H1 (cell line): ENCODE results near the gene CYBB. TPM values are rescaled to one million over a fixed set of nuclear protein-coding genes. Genes with fewer than 3 reads are reported as not detected.

ENCODE experiments used
- CTCF ChIA-PET: fragments of 300-600 bp; sonication (Branson Sonifier 250); formaldehyde crosslinking; loops from one replicate; lab custom pipeline; 2021; ENCODE audit not compliant: partially characterized antibody; lab: Charles Lee
- POLR2A ChIA-PET: fragments of 300-600 bp; sonication (Branson Sonifier 250); formaldehyde crosslinking; loops from one replicate; lab custom pipeline; 2021; ENCODE audit warnings: inconsistent platforms; ENCODE audit not compliant: partially characterized antibody; lab: Charles Lee
- DNase-seq, 2 experiments: peaks; one replicate each; pipeline versions ENCODE4 v3.0.0 to v3.0.0-alpha.2; 2010 to 2022; ENCODE audit warnings: low spot score in 2 of 2, low read depth in 1 of 2, mixed read lengths in 1 of 2
- FAIRE-seq: peaks from 2 replicates; lab custom pipeline; 2011; peaks lifted over from hg19 to GRCh38; lab: Jason Lieb, UNC
- H2AFZ ChIP-seq: 2 replicates; pipeline ENCODE4 v1.8.1; 2012; ENCODE audit warnings: low read length, inconsistent platforms
- H2AK5ac ChIP-seq: 2 replicates; pipeline ENCODE4 v1.6.1; 2013; ENCODE audit warnings: low read depth, low read length
- H2BK120ac ChIP-seq: replicated peaks from 2 replicates; pipeline ENCODE3; 2013; ENCODE audit warnings: low read depth, low read length, inconsistent platforms
- H2BK12ac ChIP-seq: 2 replicates; pipeline ENCODE4 v1.6.1; 2013; ENCODE audit warnings: low read depth, low read length
- H2BK15ac ChIP-seq: 2 replicates; pipeline ENCODE4 v1.6.1; 2013; ENCODE audit warnings: low read length
- H2BK20ac ChIP-seq: 2 replicates; pipeline ENCODE4 v1.6.1; 2013; ENCODE audit warnings: low read length
- H2BK5ac ChIP-seq: 2 replicates; pipeline ENCODE4 v1.6.1; 2013; ENCODE audit warnings: low read depth, low read length
- H3K14ac ChIP-seq: 2 replicates; pipeline ENCODE4 v1.6.1; 2013; ENCODE audit warnings: inconsistent platforms; ENCODE audit not compliant: insufficient read length
- H3K18ac ChIP-seq: 2 replicates; pipeline ENCODE4 v1.6.1; 2013; ENCODE audit warnings: low read length; ENCODE audit errors: extremely low read depth
- H3K23ac ChIP-seq: 2 replicates; pipeline ENCODE4 v1.6.1; 2013; ENCODE audit warnings: inconsistent platforms; ENCODE audit not compliant: insufficient read length
- H3K23me2 ChIP-seq: 2 replicates; pipeline ENCODE4 v1.6.1; 2013; ENCODE audit warnings: low read depth, low read length
- H3K27ac ChIP-seq: 2 replicates; pipeline ENCODE4 v1.6.1; 2011; ENCODE audit warnings: low read depth, low read length, inconsistent platforms
- H3K27me3 ChIP-seq, 4 experiments: replicated peaks in 1 of 4; 1 replicate in 1 of 4; 2 replicates in 3 of 4; pipeline versions ENCODE4 v1.6.1 to v1.8.1; 2011 to 2013; ENCODE audit warnings: low read length in 3 of 4, mild to moderate bottlenecking in 3 of 4, inconsistent platforms in 2 of 4, mixed read lengths in 2 of 4, moderate library complexity in 1 of 4; ENCODE audit not compliant: control insufficient read depth in 3 of 4, insufficient read depth in 3 of 4; ENCODE audit errors: extremely low read depth in 1 of 4
- H3K36me3 ChIP-seq, 4 experiments: 2 replicates each; pipeline versions ENCODE4 v1.6.1 to v1.8.1; 2011 to 2013; ENCODE audit warnings: mild to moderate bottlenecking in 4 of 4, low read length in 3 of 4, moderate library complexity in 2 of 4, control low read depth in 1 of 4, inconsistent platforms in 1 of 4; ENCODE audit not compliant: insufficient read depth in 4 of 4, control insufficient read depth in 2 of 4
- H3K4ac ChIP-seq: replicated peaks from 2 replicates; pipeline ENCODE3; 2013; ENCODE audit warnings: low read length, low read depth, mixed read lengths, inconsistent platforms; ENCODE audit not compliant: insufficient read length
- H3K4me1 ChIP-seq, 4 experiments: replicated peaks in 1 of 4; 1 replicate in 1 of 4; 2 replicates in 3 of 4; pipeline versions ENCODE4 v1.6.1 to v1.8.1; 2011 to 2013; ENCODE audit warnings: low read length in 3 of 4, inconsistent platforms in 2 of 4, mixed read lengths in 1 of 4; ENCODE audit not compliant: insufficient read depth in 4 of 4, control insufficient read depth in 3 of 4
- H3K4me2 ChIP-seq, 2 experiments: 2 replicates each; pipeline versions ENCODE4 v1.6.1 to v1.8.1; 2011 to 2013; ENCODE audit warnings: low read depth in 2 of 2, low read length in 2 of 2, control low read depth in 1 of 2, inconsistent platforms in 1 of 2, mild to moderate bottlenecking in 1 of 2; ENCODE audit not compliant: insufficient read depth in 1 of 2
- H3K4me3 ChIP-seq, 4 experiments: fragments of 200-600, 300-600 bp in 1 of 4; sonication (generic), shearing (Covaris generic), sonication (Bioruptor Twin) in 1 of 4; 2 replicates each; pipeline versions ENCODE4 v1.5.1 to v1.8.1; 2011 to 2016; ENCODE audit warnings: low read length in 4 of 4, low read depth in 3 of 4, control low read depth in 2 of 4, inconsistent platforms in 2 of 4, mild to moderate bottlenecking in 2 of 4, mixed read lengths in 1 of 4, moderate library complexity in 1 of 4; ENCODE audit not compliant: insufficient read depth in 2 of 4; ENCODE audit errors: extremely low read depth in 1 of 4
- H3K56ac ChIP-seq: replicated peaks from 2 replicates; pipeline ENCODE3; 2013; ENCODE audit warnings: low read depth, mild to moderate bottlenecking, mixed read lengths, low read length, inconsistent platforms; ENCODE audit not compliant: insufficient read length
- H3K79me1 ChIP-seq: 2 replicates; pipeline ENCODE4 v1.6.1; 2013; ENCODE audit warnings: low read depth, low read length, control low read depth
- H3K79me2 ChIP-seq, 2 experiments: 2 replicates each; pipeline versions ENCODE4 v1.6.1 to v1.8.1; 2012 to 2013; ENCODE audit warnings: low read length in 2 of 2, mild to moderate bottlenecking in 2 of 2, inconsistent platforms in 1 of 2; ENCODE audit not compliant: insufficient read depth in 2 of 2, control insufficient read depth in 1 of 2
- H3K9ac ChIP-seq, 4 experiments: replicated peaks in 1 of 4; 1 replicate in 1 of 4; 2 replicates in 3 of 4; pipeline versions ENCODE4 v1.6.1 to v1.8.1; 2011 to 2013; ENCODE audit warnings: low read depth in 3 of 4, low read length in 3 of 4, control low read depth in 2 of 4, mild to moderate bottlenecking in 2 of 4, moderate library complexity in 2 of 4, inconsistent platforms in 1 of 4; ENCODE audit errors: extremely low read depth in 1 of 4
- H3K9me3 ChIP-seq, 2 experiments: 2 replicates each; pipeline versions ENCODE4 v1.6.1 to v1.8.1; 2012 to 2013; ENCODE audit warnings: mild to moderate bottlenecking in 2 of 2, moderate library complexity in 2 of 2, control low read depth in 1 of 2, inconsistent platforms in 1 of 2, low read depth in 1 of 2, low read length in 1 of 2, mixed read lengths in 1 of 2; ENCODE audit not compliant: insufficient read depth in 2 of 2
- H4K20me1 ChIP-seq, 2 experiments: replicated peaks in 1 of 2; 2 replicates each; pipeline versions ENCODE3 to v1.8.1; 2011 to 2013; ENCODE audit warnings: inconsistent platforms in 2 of 2, low read length in 2 of 2, mild to moderate bottlenecking in 1 of 2; ENCODE audit not compliant: insufficient read depth in 2 of 2, control insufficient read depth in 1 of 2
- H4K5ac ChIP-seq: 2 replicates; pipeline ENCODE4 v1.6.1; 2013; ENCODE audit warnings: low read length, low read depth, mixed read lengths, inconsistent platforms; ENCODE audit not compliant: insufficient read length
- H4K8ac ChIP-seq: 2 replicates; pipeline ENCODE4 v1.8.0; 2013; ENCODE audit warnings: mild to moderate bottlenecking, moderate library complexity, low read length, inconsistent platforms; ENCODE audit not compliant: insufficient read depth; ENCODE audit errors: extremely low read depth
- H4K91ac ChIP-seq: replicated peaks from 2 replicates; pipeline ENCODE3; 2013; ENCODE audit warnings: low read length, mixed read lengths, inconsistent platforms; ENCODE audit not compliant: insufficient read length
- NANOG ChIP-seq: IDR thresholded peaks from 2 replicates; pipeline ENCODE4 v1.6.1; 2011; ENCODE audit warnings: low read length, low read depth, mild to moderate bottlenecking, inconsistent platforms; ENCODE audit not compliant: insufficient read depth, poor library complexity, severe bottlenecking
- WGBS, 2 experiments: shearing (Covaris generic) in 1 of 2; methylation state at CpG; one replicate each; pipeline versions ENCODE4 v1.1.6 to v1.1.7; 2013 to 2015; ENCODE audit warnings: low lambda C conversion rate in 2 of 2, mixed read lengths in 2 of 2, inconsistent platforms in 1 of 2, low coverage in 1 of 2, missing lambda C conversion rate in 1 of 2; ENCODE audit not compliant: insufficient replicate concordance in 2 of 2, insufficient coverage in 1 of 2, insufficient read length in 1 of 2; ENCODE audit errors: extremely low coverage in 1 of 2, missing lambda C conversion rate in 1 of 2; 5-methylcytosine and 5-hydroxymethylcytosine counted together
- polyA plus RNA-seq, 7 experiments: library from polyadenylated mRNA; depleted of rRNA in 3 of 7; stranded (reverse) in 5 of 7; unstranded in 2 of 7; fragments of >200 nt in 5 of 7; fragments of 200-250 nt in 2 of 7; gene quantifications; 1 replicate in 5 of 7; 2 replicates in 1 of 7; 4 replicates in 1 of 7; pipeline versions ENCODE4 v1.2.1 to v1.2.3, GENCODE V29; 2011 to 2013; ENCODE audit warnings: missing spikeins in 2 of 7, mixed read lengths in 2 of 7
- total RNA-seq: library from RNA; stranded (reverse); fragmentation: NEBNext Ultra II Directional; extraction: Animal tissue kit (Norgen Biotek cat#: 25700); gene quantifications from 2 replicates; pipeline ENCODE4 v1.2.1, GENCODE V29; 2021

Gene CYBB
- total and polyA plus RNA-seq, 2 of the 8 experiments (the other 6 are each of a cell fraction or from before 2014, with no cell fraction given): 0.03 to 0.09 TPM

- H3K36me3 ChIP-seq: no peaks in the 10 kb centered on the region
Observed at GRCh38 chrX:37813570-37813969, 33.7 kb downstream of the CYBB start.

More at GRCh38 chrX:37813570-37813969, 33.7 kb downstream of the CYBB start:
- Histone ChIP-seq H3K79me2 (no peaks in the 10 kb centered on the region), H3K9ac (no peak overlapping the region), H3K79me1 (no peaks in the 10 kb centered on the region), H3K23me2 (no peaks in the 10 kb centered on the region), H2BK120ac (no peak overlapping the region), H2BK12ac (no peak overlapping the region), H3K4ac (no peak overlapping the region), H3K4me1 (no peaks in the 10 kb centered on the region), H4K91ac (no peak overlapping the region), H3K27me3 (no peaks in the 10 kb centered on the region), H3K27ac (no peak overlapping the region), H3K9me3 (no peaks in the 10 kb centered on the region), H3K56ac (no peak overlapping the region), H3K4me3 (no peak overlapping the region), H4K8ac (no peak overlapping the region), H2BK5ac (no peak overlapping the region), H3K18ac (no peak overlapping the region), H3K23ac (no peak overlapping the region), H4K5ac (no peak overlapping the region), H2BK15ac (no peak overlapping the region), H2AFZ (no peak overlapping the region), H4K20me1 (no peaks in the 10 kb centered on the region), H3K14ac (no peak overlapping the region), H2BK20ac (no peak overlapping the region), H2AK5ac (no peak overlapping the region), H3K4me2 (no peak overlapping the region)
- no peak for TF ChIP-seq NANOG
- ChIA-PET POLR2A (no interaction called here), CTCF (no interaction called here)
- WGBS, 2 experiments: 91% methylated on average over 4 of the region's 4 CpGs; no CpG with 5 or more reads in 1 of the 2 experiments
- DNase-seq: no peak
- no peak for FAIRE-seq
